Subcutaneous adipose tissue (tissue), 4 donors: Measurements from ENCODE around the gene ZNF787. TPM values are rescaled to one million over a fixed set of nuclear protein-coding genes. Genes with fewer than 3 reads are reported as not detected.

Experiments used
- total RNA-seq, 4 donors: library from RNA; depleted of rRNA; stranded (reverse); fragments of >200 nt; gene quantifications; one replicate each; pipeline ENCODE4 v1.1.0, GENCODE V29; 2016
- TF ChIP-seq, protein P1 (sequence below): fragments of 450-650 bp; IDR thresholded peaks from one replicate; pipeline ENCODE4 v1.5.1; 2016; ENCODE audit warnings: low read depth, mild to moderate bottlenecking, control low read depth, antibody characterized with exemption, moderate library complexity

The ZNF787 gene
- total RNA-seq, 4 donors from 2014 or later = 3.6 to 11.7 (median 5.7) TPM

- TF ChIP-seq, protein P1, sequence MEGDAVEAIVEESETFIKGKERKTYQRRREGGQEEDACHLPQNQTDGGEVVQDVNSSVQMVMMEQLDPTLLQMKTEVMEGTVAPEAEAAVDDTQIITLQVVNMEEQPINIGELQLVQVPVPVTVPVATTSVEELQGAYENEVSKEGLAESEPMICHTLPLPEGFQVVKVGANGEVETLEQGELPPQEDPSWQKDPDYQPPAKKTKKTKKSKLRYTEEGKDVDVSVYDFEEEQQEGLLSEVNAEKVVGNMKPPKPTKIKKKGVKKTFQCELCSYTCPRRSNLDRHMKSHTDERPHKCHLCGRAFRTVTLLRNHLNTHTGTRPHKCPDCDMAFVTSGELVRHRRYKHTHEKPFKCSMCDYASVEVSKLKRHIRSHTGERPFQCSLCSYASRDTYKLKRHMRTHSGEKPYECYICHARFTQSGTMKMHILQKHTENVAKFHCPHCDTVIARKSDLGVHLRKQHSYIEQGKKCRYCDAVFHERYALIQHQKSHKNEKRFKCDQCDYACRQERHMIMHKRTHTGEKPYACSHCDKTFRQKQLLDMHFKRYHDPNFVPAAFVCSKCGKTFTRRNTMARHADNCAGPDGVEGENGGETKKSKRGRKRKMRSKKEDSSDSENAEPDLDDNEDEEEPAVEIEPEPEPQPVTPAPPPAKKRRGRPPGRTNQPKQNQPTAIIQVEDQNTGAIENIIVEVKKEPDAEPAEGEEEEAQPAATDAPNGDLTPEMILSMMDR = no peak
These were observed 24.4 kb downstream of the ZNF787 start for GRCh38 chr19:56096665-56097064.

DNA sequence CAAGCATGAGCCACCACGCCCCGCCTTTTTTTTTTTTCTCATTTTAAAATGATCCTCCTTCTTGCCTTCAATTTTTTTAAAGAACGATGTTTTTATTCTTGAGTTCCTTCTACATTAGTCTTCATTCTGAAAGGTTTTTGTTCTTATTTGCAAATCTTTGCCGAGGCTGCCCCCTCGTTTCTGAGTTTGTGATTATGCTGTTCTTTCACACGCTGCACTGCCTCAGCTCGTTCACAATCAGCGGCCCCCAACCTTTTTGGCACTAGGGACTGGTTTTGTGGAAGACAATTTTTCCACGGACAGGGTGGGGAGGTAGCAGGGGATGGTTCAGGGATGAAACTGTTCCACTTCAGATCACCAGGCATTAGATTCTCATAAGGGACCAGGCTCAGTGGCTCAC lies 26.6 kb downstream of the ZNF787 start:
- TF ChIP-seq, protein P1 = no peak

GRCh38 chr19:56092685-56093631 lies 28.1 kb downstream of the ZNF787 start:
- TF ChIP-seq, protein P1 = no peak

DNA sequence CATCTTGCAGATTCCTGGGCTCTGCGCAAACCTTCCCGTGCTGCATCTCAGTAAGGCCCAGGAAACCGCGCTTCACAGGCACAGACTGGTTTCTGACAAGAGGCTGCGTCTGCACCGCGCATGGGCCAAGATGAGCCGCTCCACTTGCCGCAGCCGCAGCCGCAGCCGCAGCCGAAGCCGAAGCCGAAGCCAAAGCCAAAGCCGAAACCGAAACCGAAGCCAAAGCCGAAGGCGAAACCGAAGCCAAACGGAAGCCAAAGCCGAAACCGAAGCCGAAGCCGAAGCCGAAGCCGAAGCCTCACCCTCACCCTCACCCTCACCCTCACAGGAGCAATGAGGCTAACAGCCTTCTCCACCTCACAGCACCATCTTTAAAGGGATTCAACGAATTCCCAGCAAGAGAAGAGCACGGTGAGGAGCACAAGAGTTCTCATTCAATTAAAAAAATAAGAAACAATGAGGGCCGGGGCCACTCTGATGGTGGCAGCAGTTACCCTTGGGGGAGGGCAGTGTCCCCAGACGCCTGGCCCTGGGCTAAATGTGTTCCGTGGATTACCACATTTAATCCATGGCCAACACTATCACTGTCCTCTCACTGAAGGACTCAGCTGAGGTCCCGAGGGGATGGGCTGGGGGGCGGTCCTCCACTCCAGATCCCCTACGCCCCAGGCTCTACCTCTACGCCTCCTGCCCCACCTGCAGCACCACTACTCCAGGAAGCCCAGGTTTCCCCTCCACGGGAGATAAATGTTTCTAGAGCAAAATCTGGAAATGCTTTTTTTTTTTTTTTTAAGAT lies 29.1 kb downstream of the ZNF787 start:
- TF ChIP-seq, protein P1 = no peak

DNA sequence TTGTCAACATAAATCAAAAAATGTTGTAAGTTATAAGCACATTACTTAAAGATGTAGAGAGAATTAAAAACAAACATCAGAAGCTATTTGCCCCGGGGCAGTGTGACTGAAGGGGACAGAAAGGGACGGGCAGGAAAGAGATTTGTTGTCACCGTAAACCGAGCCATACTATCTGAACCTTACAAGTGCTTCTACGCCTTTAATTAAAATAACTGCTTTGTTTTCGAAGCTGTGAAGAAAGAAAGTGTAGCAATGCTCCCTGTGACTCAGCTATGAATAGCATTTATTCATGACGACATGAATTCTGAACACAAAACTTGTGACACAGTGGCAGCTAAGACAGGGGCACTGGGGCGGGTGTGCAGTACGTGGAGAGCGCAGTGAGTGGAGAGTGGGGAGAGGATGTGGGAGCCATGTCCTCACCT lies 30.0 kb downstream of the ZNF787 start:
- TF ChIP-seq, protein P1 = no peak

GRCh38 chr19:56089344-56089743 lies 31.8 kb downstream of the ZNF787 start:
- TF ChIP-seq, protein P1 = no peak

- TF ChIP-seq, protein P1 = no peak
These were observed 32.4 kb downstream of the ZNF787 start for GRCh38 chr19:56088497-56089215.
